ENCODE results near the gene NDC1.

NDC1 gene

DNA sequence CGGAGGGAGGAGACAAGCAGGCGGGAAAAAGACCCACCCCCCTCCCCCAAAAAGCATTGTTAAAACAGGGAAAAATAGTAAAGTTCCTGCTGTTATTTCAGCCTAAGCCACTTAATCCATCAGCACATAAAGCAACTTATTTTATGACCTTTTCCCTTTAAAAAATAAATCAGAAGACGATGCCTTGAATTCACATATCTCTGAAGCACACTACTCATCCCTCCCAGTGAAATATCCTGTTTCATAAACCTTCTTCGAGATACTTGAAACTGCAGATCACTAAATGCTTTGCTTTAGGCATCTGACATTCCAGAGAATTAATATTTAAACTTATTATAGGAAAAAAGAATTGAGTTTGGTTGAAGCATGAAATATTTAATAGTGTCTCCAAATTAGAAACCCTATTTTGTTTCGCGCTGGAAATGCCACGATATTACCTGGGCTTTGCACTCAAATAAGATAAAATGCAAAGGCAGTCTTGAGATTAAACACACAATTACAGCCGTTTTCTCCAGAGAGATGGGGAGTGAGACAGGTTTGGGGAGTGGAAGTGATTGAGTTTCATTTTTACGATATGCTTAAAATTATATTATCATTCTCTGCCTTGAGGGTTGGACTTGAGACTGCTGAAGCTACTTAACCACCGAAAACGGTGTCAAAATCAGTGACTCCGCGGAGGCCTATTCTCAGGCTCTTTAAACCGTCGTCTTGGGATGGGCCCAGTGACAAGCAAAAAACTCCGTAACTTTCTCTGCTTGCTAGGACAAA lies 108.5 kb downstream of the NDC1 start:
- no peak for DNase-seq

- DNase-seq = no peak
These were observed 109.2 kb downstream of the NDC1 start for GRCh38 chr1:53728702-53729455.

GRCh38 chr1:53728196-53728595 lies 109.9 kb downstream of the NDC1 start:
- no peak for DNase-seq

- DNase-seq = no peak
These were observed 110.5 kb downstream of the NDC1 start for GRCh38 chr1:53727461-53728092.

GRCh38 chr1:53726009-53726600 lies 112.0 kb downstream of the NDC1 start:
- DNase-seq = no peak

DNA sequence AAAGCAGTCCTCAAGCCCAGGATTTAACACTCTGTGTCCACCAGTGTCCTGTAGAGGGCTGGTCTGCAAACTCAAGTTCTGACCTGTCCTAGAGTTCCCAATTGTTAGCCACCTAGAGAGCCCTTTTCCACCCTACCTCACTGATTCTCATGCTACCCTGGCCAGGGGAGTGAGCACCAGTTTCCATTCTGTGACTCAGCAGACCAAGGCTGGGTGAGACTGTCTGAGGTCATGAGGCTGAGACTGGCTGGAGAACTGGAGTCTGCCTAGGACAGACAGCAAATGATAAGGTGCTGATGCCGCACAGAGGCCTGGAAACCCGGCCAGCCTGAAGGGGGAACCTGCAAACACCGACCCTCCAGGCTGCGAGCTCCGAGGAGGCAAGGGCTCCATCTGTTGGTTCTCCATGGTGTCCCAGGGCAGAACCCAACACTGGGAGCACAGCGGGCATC lies 112.8 kb downstream of the NDC1 start:
- DNase-seq = no peak

DNA sequence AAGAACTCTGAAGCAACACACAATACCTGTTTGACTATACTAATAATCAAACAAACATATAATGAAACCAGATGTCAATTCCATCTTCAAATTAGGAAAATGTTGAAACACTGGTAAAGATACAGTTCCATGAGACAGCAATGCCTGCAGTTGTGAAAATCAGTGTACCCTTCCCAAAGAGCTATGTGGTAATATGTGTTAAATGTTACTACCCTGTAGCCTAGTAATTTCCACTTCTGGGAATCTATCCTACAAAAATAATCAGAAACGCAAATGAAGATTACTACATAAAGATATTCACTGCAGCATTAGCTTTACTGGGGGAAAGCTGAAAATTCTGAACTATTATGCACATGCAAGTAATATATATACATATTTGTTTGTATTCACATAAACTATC lies 116.1 kb downstream of the NDC1 start:
- DNase-seq = no peak

- DNase-seq = no peak
These were observed 117.0 kb downstream of the NDC1 start for GRCh38 chr1:53721088-53721487.

GRCh38 chr1:53719469-53719868 lies 118.6 kb downstream of the NDC1 start:
- DNase-seq = no peak

GRCh38 chr1:53718443-53718842 lies 119.7 kb downstream of the NDC1 start:
- no peak for DNase-seq

DNA sequence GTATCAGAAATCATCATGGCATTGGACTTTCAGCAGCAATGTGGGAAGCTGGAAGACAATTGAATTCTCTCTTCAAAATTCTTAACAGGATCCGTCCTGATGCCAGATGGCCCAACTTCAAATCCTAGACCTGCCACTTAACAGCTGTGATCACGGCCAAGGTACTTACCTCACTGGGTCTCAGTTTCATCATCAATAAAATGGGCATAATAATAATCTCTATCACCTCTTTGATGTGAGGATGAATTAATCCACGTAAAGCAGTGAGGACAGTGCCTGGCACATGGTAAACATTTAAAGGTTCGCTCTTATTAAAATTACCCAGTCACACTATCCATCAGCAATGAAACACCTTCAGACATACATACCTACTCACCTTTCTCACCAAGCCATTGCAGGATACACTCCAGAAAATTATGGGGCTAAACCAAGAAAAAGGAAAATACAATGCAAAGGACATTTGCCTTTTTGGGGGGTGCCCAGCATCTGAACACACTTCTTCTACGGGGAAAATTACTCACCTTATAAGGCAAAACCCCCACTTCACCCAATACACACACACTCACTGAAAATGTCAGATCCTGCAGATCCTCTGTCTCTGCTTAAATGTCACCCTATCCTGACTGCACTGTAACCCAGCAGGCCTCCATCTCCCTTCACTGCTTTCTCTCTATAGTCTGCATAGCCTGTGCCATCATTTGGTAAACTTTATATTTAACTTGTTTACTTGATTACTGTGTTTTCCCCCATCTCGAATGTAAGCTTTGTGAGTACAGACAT lies 120.9 kb downstream of the NDC1 start:
- no peak for DNase-seq

GRCh38 chr1:53716150-53716549 lies 121.9 kb downstream of the NDC1 start:
- no peak for DNase-seq

GRCh38 chr1:53715478-53715877 lies 122.6 kb downstream of the NDC1 start:
- DNase-seq = peak; percentile 2
